ENCODE results near the gene PRELID1.

PRELID1 gene

GRCh38 chr5:177313561-177314259 lies 10.1 kb downstream of the PRELID1 start:
- DNase-seq (ENCODE audit: low spot score): no peak
- Histone ChIP-seq H3K27ac (ENCODE audit: poor library complexity, severe bottlenecking) (no peak overlapping the region), H3K4me3 (ENCODE audit: severe bottlenecking) (no peak overlapping the region), H3K4me1 (ENCODE audit: insufficient read depth, poor library complexity, severe bottlenecking) (no peaks in the 10 kb centered on the region), H3K9me3 (ENCODE audit: severe bottlenecking) (no peaks in the 10 kb centered on the region), H3K36me3 (ENCODE audit: low read depth) (peaks cover 15% of the 10 kb centered on the region), H3K27me3 (ENCODE audit: insufficient read depth, poor library complexity, severe bottlenecking) (no peaks in the 10 kb centered on the region)
- no peak for TF ChIP-seq CTCF (IDR thresholded peaks at IDR 0.05; ENCODE audit: poor library complexity, severe bottlenecking)
- no peak for ATAC-seq (ENCODE audit: low read depth)

GRCh38 chr5:177314376-177315342 lies 11.1 kb downstream of the PRELID1 start:
- H3K4me1 ChIP-seq (ENCODE audit: insufficient read depth, poor library complexity, severe bottlenecking): no peaks in the 10 kb centered on the region
- H3K27ac ChIP-seq (ENCODE audit: poor library complexity, severe bottlenecking): no peak overlapping the region
- H3K9me3 ChIP-seq (ENCODE audit: severe bottlenecking): no peaks in the 10 kb centered on the region
- no peak for TF ChIP-seq CTCF (IDR thresholded peaks at IDR 0.05; ENCODE audit: poor library complexity, severe bottlenecking)
- no peaks in the 10 kb centered on the region for H3K27me3 ChIP-seq (ENCODE audit: insufficient read depth, poor library complexity, severe bottlenecking)
- no peak for ATAC-seq (ENCODE audit: low read depth)
- H3K36me3 ChIP-seq (ENCODE audit: low read depth): peaks cover 6% of the 10 kb centered on the region
- H3K4me3 ChIP-seq (ENCODE audit: severe bottlenecking): no peak overlapping the region
- peak; percentile 58 for DNase-seq (ENCODE audit: low spot score)

GRCh38 chr5:177315411-177315810 lies 11.8 kb downstream of the PRELID1 start:
- Histone ChIP-seq H3K36me3 (ENCODE audit: low read depth) (no peaks in the 10 kb centered on the region), H3K9me3 (ENCODE audit: severe bottlenecking) (no peaks in the 10 kb centered on the region), H3K27me3 (ENCODE audit: insufficient read depth, poor library complexity, severe bottlenecking) (no peaks in the 10 kb centered on the region), H3K4me3 (ENCODE audit: severe bottlenecking) (no peak overlapping the region), H3K4me1 (ENCODE audit: insufficient read depth, poor library complexity, severe bottlenecking) (no peaks in the 10 kb centered on the region), H3K27ac (ENCODE audit: poor library complexity, severe bottlenecking) (no peak overlapping the region)
- ATAC-seq (ENCODE audit: low read depth): no peak
- no peak for TF ChIP-seq CTCF (IDR thresholded peaks at IDR 0.05; ENCODE audit: poor library complexity, severe bottlenecking)
- no peak for DNase-seq (ENCODE audit: low spot score)

GRCh38 chr5:177316005-177316404 lies 12.4 kb downstream of the PRELID1 start:
- DNase-seq (ENCODE audit: low spot score): no peak

More at GRCh38 chr5:177316005-177316404, 12.4 kb downstream of the PRELID1 start:
- no peaks in the 10 kb centered on the region for H3K9me3 ChIP-seq (ENCODE audit: severe bottlenecking)
- H3K27ac ChIP-seq (ENCODE audit: poor library complexity, severe bottlenecking): no peak overlapping the region
- no peaks in the 10 kb centered on the region for H3K4me1 ChIP-seq (ENCODE audit: insufficient read depth, poor library complexity, severe bottlenecking)
- H3K27me3 ChIP-seq (ENCODE audit: insufficient read depth, poor library complexity, severe bottlenecking): no peaks in the 10 kb centered on the region
- no peak for TF ChIP-seq CTCF (IDR thresholded peaks at IDR 0.05; ENCODE audit: poor library complexity, severe bottlenecking)
- no peak for ATAC-seq (ENCODE audit: low read depth)
- no peaks in the 10 kb centered on the region for H3K36me3 ChIP-seq (ENCODE audit: low read depth)
- H3K4me3 ChIP-seq (ENCODE audit: severe bottlenecking): no peak overlapping the region
